Transverse colon (tissue), 4 donors: ENCODE measurements around the gene SYNGR2. TPM values are rescaled to one million over a fixed set of nuclear protein-coding genes. Genes with fewer than 3 reads are reported as not detected.

Experiments used
- DNase-seq: peaks from one replicate; pipeline ENCODE4 v3.0.0-alpha.2; 2019
- H3K27ac ChIP-seq, 4 donors: fragments of 200-600 bp; sonication (generic); 2 replicates each; pipeline ENCODE4 v1.5.1; 2016 to 2018; ENCODE audit warnings: inconsistent platforms in 4 of 4
- H3K27me3 ChIP-seq: fragments of 200-600 bp; sonication (generic); 2 replicates; pipeline ENCODE4 v1.5.1; 2017; ENCODE audit warnings: inconsistent platforms
- H3K36me3 ChIP-seq, 4 donors: fragments of 200-600 bp; sonication (generic); 2 replicates each; pipeline ENCODE4 v1.5.1; 2017 to 2019; ENCODE audit warnings: inconsistent platforms in 4 of 4
- H3K4me1 ChIP-seq, 4 donors: fragments of 200-600 bp; sonication (generic); 2 replicates each; pipeline ENCODE4 v1.5.1; 2017 to 2020; ENCODE audit warnings: inconsistent platforms in 4 of 4
- H3K4me3 ChIP-seq, 4 donors: fragments of 200-600 bp; sonication (generic); 1 replicate in 1 of 4; 2 replicates in 3 of 4; pipeline versions ENCODE4 v1.5.1 to v1.6.1; 2017 to 2019; ENCODE audit warnings: inconsistent platforms in 4 of 4
- H3K9me3 ChIP-seq, 2 donors: fragments of 200-600 bp; sonication (generic); 2 replicates each; pipeline ENCODE4 v1.5.1; 2017 to 2019; ENCODE audit warnings: inconsistent platforms in 2 of 2
- EP300 ChIP-seq: sonication (generic); formaldehyde crosslinking; IDR thresholded peaks from one replicate; pipeline ENCODE4 v1.6.1; 2017; ENCODE audit warnings: antibody characterized with exemption, low read depth
- POLR2A ChIP-seq: fragments of 450-650 bp; IDR thresholded peaks from one replicate; pipeline ENCODE4 v1.6.1; 2016; ENCODE audit warnings: antibody characterized with exemption, mild to moderate bottlenecking, moderate library complexity
- POLR2AphosphoS5 ChIP-seq, 3 donors: sonication (generic); formaldehyde crosslinking; IDR thresholded peaks; one replicate each; pipeline ENCODE4 v1.6.1; 2016; ENCODE audit warnings: antibody characterized with exemption in 3 of 3
- WGBS, 2 donors: methylation state at CpG; one replicate each; pipeline ENCODE4 v1.1.5; 2018; ENCODE audit warnings: low coverage in 1 of 2; 5-methylcytosine and 5-hydroxymethylcytosine counted together
- in situ Hi-C, 4 donors: fragments of 200-750 bp; cut with MboI; loops; one replicate each; pipeline versions ENCODE4 v1.15.0 to v1.15.1; 2017; ENCODE audit warnings: low sequenced_read_pairs in 3 of 4, low pct_ligation_motif_present in 1 of 4, low pct_unique_long_range_greater_than_20kb in 1 of 4
- intact Hi-C: fragments of 100-400 bp; cut with DNase I; formaldehyde crosslinking; loops from one replicate; pipeline ENCODE4 v1.15.1; 2023; ENCODE audit warnings: low total_unique reads
- total RNA-seq, 4 donors: library from RNA; depleted of rRNA; stranded (reverse); fragments of >200 nt; gene quantifications; one replicate each; pipeline ENCODE4 v1.1.0, GENCODE V29; 2016
- TF ChIP-seq, protein P1 (sequence below), 5 experiments: fragments of 200-600 bp in 3 of 5; fragments of 450-650 bp in 2 of 5; sonication (generic) in 3 of 5; IDR thresholded peaks; 1 replicate in 2 of 5; 2 replicates in 3 of 5; pipeline ENCODE4 v1.5.1; 2016 to 2017; ENCODE audit warnings: antibody characterized with exemption in 5 of 5, inconsistent platforms in 3 of 5, mild to moderate bottlenecking in 2 of 5, moderate library complexity in 1 of 5

SYNGR2 gene
- total RNA-seq, 4 donors from 2014 or later: 102 to 121 (median 106) TPM

DNA sequence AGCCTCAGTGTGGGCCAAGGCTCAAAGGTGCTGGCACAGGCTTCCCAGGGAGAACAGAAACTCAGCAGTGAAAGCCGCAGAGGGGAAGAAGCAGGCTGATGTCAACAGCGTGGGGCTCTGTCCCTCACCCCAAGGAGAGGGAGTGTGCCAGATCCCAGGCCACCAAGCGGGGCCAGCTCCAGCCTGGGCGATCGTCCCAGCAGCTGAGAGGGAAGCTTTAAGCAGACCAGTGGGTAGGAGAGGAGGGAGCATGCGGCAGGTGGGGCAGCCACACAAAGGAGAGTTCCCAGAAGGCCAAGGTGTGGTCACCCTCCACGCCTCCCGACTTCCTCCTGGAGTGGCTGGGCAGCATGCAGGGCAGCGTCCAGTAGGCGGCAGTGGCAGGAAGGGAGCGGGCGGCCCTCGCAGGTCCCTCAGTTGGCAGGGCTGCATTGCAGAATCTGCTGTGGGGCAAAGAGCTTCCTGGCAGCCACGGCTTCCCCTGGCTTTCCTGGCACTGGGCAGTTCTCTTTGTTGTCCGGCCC, 6.0 kb downstream of the SYNGR2 start:
- intact Hi-C loops: no loop called here
- H3K9me3 ChIP-seq: no peaks in the 10 kb centered on the region
- in situ Hi-C loops: loop anchor here in 2 of 4 donors (10.0 kb wide), 1 partner anchor 60 kb away; no protein-coding TSS in a partner anchor
- TF ChIP-seq POLR2A (peak; percentile 85), EP300 (no peak), POLR2AphosphoS5 (IDR thresholded peaks at IDR 0.05) (peak; percentile 70 to 89 (median 86))
- TF ChIP-seq, protein P1, sequence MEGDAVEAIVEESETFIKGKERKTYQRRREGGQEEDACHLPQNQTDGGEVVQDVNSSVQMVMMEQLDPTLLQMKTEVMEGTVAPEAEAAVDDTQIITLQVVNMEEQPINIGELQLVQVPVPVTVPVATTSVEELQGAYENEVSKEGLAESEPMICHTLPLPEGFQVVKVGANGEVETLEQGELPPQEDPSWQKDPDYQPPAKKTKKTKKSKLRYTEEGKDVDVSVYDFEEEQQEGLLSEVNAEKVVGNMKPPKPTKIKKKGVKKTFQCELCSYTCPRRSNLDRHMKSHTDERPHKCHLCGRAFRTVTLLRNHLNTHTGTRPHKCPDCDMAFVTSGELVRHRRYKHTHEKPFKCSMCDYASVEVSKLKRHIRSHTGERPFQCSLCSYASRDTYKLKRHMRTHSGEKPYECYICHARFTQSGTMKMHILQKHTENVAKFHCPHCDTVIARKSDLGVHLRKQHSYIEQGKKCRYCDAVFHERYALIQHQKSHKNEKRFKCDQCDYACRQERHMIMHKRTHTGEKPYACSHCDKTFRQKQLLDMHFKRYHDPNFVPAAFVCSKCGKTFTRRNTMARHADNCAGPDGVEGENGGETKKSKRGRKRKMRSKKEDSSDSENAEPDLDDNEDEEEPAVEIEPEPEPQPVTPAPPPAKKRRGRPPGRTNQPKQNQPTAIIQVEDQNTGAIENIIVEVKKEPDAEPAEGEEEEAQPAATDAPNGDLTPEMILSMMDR (IDR thresholded peaks at IDR 0.05): peak; percentile 38 to 95 (median 62)
- H3K4me3 ChIP-seq: peak overlapping the region in 1 of 4 donors; percentile 9
- H3K4me1 ChIP-seq: peaks cover 67 to 85% (median 76%) of the 10 kb centered on the region in 4 donors
- 26% methylated on average over 15 of the region's 15 CpGs; no CpG with 5 or more reads in 1 of the 2 donors for WGBS, 2 donors
- peak overlapping the region; percentile 85 to 95 (median 92) for H3K27ac ChIP-seq
- no peaks in the 10 kb centered on the region for H3K27me3 ChIP-seq
- peak; percentile 91 for DNase-seq
- H3K36me3 ChIP-seq: no peaks in the 10 kb centered on the region

DNA sequence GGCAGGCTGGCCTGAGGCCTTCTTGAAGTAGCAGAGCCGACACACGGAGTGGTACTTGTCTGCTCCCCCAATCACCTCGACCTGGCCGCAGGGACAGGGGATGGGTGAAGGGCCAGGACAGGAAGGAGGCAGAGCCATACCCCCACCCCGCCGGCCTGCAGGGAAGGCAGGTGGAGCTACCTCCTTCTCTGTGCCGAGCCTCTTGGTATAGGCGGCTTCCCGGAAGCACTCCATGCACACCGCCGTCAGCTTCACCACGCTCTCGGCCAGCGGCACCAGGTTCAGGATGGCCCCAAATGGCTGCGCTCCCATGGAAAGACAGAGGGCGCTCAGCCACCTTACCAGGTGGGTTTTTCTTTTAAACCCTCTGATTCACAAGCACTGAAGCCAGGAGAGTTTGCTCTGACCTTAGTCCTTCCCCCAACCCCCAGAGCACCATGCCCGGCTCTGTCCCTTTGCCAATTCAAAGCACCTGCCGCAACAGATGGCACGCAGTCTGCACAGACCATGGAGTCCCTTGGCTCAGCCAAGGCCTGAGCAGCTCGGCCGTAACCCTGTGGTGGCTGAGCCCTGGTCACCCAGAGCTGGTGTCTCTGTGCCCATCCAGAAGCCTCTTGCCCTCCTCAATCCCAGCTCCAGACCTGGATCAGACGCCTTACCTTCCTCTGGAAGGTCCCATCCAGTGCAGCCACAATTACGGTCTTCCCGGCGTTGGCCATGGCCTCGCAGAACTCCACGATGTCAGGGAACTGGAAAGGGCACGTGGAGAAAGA, 6.7 kb downstream of the SYNGR2 start:
- peaks cover 60 to 82% (median 74%) of the 10 kb centered on the region in 4 donors for H3K4me1 ChIP-seq
- peak overlapping the region in 1 of 4 donors; percentile 9 for H3K4me3 ChIP-seq
- in situ Hi-C loops: loop anchor here in 2 of 4 donors (10.0 kb wide), 1 partner anchor 60 kb away; no protein-coding TSS in a partner anchor
- TF ChIP-seq, protein P1 (IDR thresholded peaks at IDR 0.05): peak in 1 of 5 experiments; percentile 41
- TF ChIP-seq POLR2A (peak; percentile 63), EP300 (no peak)
- H3K27ac ChIP-seq: peak overlapping the region; percentile 85 to 95 (median 92)
- no peaks in the 10 kb centered on the region for H3K36me3 ChIP-seq
- intact Hi-C loops: loop anchor here (5.0 kb wide), 1 partner anchor 63 kb away; no protein-coding TSS in a partner anchor
- DNase-seq: peak; percentile 62
- H3K9me3 ChIP-seq: no peaks in the 10 kb centered on the region
- 53% methylated on average over 26 of the region's 28 CpGs; no CpG with 5 or more reads in 1 of the 2 donors for WGBS, 2 donors
- H3K27me3 ChIP-seq: no peaks in the 10 kb centered on the region

DNA sequence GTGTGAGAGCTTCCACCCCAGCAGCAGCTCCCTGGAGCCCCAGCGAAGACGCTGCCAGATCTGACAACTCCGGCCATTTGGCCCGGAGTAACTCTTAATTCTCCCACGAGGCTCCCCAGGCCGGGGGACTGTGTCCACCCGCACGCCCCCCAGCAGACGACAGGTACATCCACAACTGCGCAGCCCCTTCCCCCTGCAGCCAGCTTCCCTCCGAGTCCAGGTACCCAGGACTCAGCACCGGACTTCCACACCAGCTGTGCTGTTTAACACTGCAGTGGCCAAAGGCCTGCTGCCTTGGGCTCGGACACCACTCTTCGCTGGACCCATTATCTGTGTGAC, 7.2 kb downstream of the SYNGR2 start:
- H3K36me3 ChIP-seq: no peaks in the 10 kb centered on the region
- H3K9me3 ChIP-seq: no peaks in the 10 kb centered on the region
- no peak overlapping the region for H3K4me3 ChIP-seq
- TF ChIP-seq EP300 (no peak), POLR2AphosphoS5 (IDR thresholded peaks at IDR 0.05) (no peak), POLR2A (no peak)
- TF ChIP-seq, protein P1 (IDR thresholded peaks at IDR 0.05): no peak
- no peak for DNase-seq
- H3K27ac ChIP-seq: peak overlapping the region; percentile 85 to 95 (median 92)
- in situ Hi-C loops: loop anchor here in 2 of 4 donors (10.0 kb wide), 1 partner anchor 61 kb away; no protein-coding TSS in a partner anchor
- no peaks in the 10 kb centered on the region for H3K27me3 ChIP-seq
- WGBS, 2 donors: 91% methylated on average over 14 of the region's 14 CpGs; no CpG with 5 or more reads in 1 of the 2 donors
- H3K4me1 ChIP-seq: peaks cover 58 to 82% (median 73%) of the 10 kb centered on the region in 4 donors
- intact Hi-C loops: loop anchor here (5.0 kb wide), 1 partner anchor 63 kb away; no protein-coding TSS in a partner anchor

DNA sequence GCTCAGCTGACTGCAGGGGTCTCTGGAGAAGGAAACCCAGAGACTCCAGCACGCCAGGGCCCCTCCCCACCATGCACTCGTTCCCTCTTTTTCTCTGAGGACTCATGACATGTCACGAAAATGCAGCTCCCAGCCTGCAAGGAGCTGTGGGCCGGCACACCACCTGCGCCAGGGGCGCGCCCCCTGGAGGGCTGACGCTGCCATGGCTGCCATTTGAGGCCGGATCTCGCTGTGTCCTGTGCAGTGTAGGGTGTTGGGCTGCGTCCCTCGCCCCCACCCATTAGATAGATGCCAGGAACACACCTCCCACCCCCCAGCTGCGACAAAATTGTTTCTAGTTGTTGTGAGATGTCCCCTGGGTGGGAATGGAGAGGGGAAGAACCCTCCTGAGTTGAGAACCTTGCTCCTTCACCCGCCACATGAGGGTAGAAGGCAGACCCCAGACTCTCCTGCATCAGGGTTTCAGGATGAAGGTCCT, 8.2 kb downstream of the SYNGR2 start:
- H3K27ac ChIP-seq: peak overlapping the region; percentile 85 to 95 (median 92)
- H3K9me3 ChIP-seq: no peaks in the 10 kb centered on the region
- in situ Hi-C loops: loop anchor here in 2 of 4 donors (10.0 kb wide), 1 partner anchor 62 kb away; no protein-coding TSS in a partner anchor
- no peaks in the 10 kb centered on the region for H3K27me3 ChIP-seq
- H3K4me3 ChIP-seq: no peak overlapping the region
- peak; percentile 83 for DNase-seq
- H3K36me3 ChIP-seq: no peaks in the 10 kb centered on the region
- WGBS, 2 donors: 29% methylated on average over 6 of the region's 14 CpGs; no CpG with 5 or more reads in 1 of the 2 donors
- intact Hi-C loops: loop anchor here (5.0 kb wide), 1 partner anchor 64 kb away; no protein-coding TSS in a partner anchor
- TF ChIP-seq, protein P1 (IDR thresholded peaks at IDR 0.05): peak; percentile 91 to 94 (median 92)
- peak in 1 of 3 donors; percentile 37 for TF ChIP-seq POLR2AphosphoS5 (IDR thresholded peaks at IDR 0.05)
- TF ChIP-seq POLR2A: no peak
- TF ChIP-seq EP300: no peak
- peaks cover 53 to 77% (median 68%) of the 10 kb centered on the region in 4 donors for H3K4me1 ChIP-seq
